ENCODE results near the gene METTL25B. TPM values are rescaled to one million over a fixed set of nuclear protein-coding genes. Genes with fewer than 3 reads are reported as not detected.

METTL25B gene
- total RNA-seq, 4 donors from 2014 or later, result 12.9 to 28.0 (median 17.6) TPM

- peaks cover 0 to 2% (median 0%) of the 10 kb centered on the region in 3 donors for H3K27me3 ChIP-seq
- H3K27ac ChIP-seq, result no peak overlapping the region
- ATAC-seq (no peak), DNase-seq (no peak)
- H3K36me3 ChIP-seq, result no peaks in the 10 kb centered on the region
- H3K9me3 ChIP-seq, result no peaks in the 10 kb centered on the region
- in situ Hi-C loops (cut with MboI; ENCODE audit: low sequenced_read_pairs in 4 of 4), result loop anchor here in 2 of 4 donors (25.0 kb wide), 2 partner anchors 170 to 195 kb away; partner anchors contain the start of genes INSRR (in 1 of the 2), NTRK1 (in 1 of the 2) and PEAR1 (in 1 of the 2)
- H3K4me1 ChIP-seq, result peaks cover 9 to 13% of the 10 kb centered on the region in 2 donors
- no peak overlapping the region for H3K4me3 ChIP-seq
- TF ChIP-seq CTCF (IDR thresholded peaks at IDR 0.05 in 4 of 5, conservative IDR thresholded peaks at IDR 0.05 in 1 of 5) (no peak), POLR2A (IDR thresholded peaks at IDR 0.05) (no peak)
- intact Hi-C loops (cut with DNase I; ENCODE audit: low total_unique reads), result no loop called here
These were observed 35.8 kb upstream of the METTL25B start for GRCh38 chr1:156692441-156692924.

GRCh38 chr1:156692925-156693847 is 35.1 kb upstream of the METTL25B start:
- in situ Hi-C loops (cut with MboI; ENCODE audit: low sequenced_read_pairs in 4 of 4) (loop anchor here in 2 of 4 donors (25.0 kb wide), 2 partner anchors 169 to 194 kb away; partner anchors contain the start of genes INSRR (in 1 of the 2), NTRK1 (in 1 of the 2) and PEAR1 (in 1 of the 2)), intact Hi-C loops (cut with DNase I; ENCODE audit: low total_unique reads) (no loop called here)
- DNase-seq (no peak), ATAC-seq (no peak)
- Histone ChIP-seq H3K9me3 (no peaks in the 10 kb centered on the region), H3K4me3 (no peak overlapping the region), H3K27ac (no peak overlapping the region), H3K4me1 (peaks cover 9 to 13% of the 10 kb centered on the region in 2 donors), H3K36me3 (no peaks in the 10 kb centered on the region), H3K27me3 (peaks cover 0 to 2% (median 0%) of the 10 kb centered on the region in 3 donors)
- TF ChIP-seq POLR2A (IDR thresholded peaks at IDR 0.05), result no peak
- TF ChIP-seq CTCF (IDR thresholded peaks at IDR 0.05 in 4 of 5, conservative IDR thresholded peaks at IDR 0.05 in 1 of 5), result no peak

DNA sequence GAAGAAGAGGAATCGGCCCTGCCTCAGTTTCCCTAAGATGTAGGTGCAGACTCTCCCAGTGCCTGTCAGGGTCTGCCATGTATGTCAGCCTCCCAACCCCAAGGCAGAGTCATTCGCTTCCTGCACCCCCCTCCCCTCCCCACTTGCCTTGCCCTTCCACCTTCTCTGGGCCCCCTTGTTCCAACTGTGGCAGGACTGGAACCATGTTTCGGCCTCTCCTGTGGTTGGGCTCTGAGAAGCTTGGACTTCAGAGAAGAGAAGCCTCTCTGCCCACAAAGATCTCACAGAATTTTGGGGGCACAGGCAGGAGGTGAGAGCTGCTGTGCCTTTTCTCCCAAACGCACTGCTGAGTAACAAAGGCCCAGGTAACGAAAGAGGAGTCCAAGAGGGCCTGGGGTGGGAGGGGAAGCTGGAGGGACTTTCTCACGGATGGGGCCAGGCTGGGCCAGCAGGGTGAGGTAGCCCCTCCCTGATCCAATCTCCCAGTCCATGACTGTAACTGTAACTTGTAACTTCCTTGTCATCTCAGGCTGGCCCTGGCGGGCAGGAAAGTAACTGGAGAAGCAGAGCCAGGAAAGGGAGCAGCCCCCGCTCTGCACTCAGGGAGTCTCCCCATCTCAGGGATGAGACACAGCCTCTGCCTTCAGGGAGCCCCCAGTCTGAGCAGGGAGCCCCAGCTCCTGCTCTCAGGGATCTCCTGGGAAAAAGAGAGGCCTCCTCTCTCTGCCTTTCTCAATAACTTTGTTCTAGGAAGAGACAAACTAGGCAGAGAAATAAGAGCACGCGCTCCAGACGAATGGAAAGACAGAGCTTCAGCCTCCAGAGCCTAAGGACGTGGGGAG is 34.2 kb upstream of the METTL25B start:
- Histone ChIP-seq H3K27me3 (peaks cover 0 to 2% (median 0%) of the 10 kb centered on the region in 3 donors), H3K4me1 (peaks cover 5 to 13% of the 10 kb centered on the region in 2 donors), H3K36me3 (no peaks in the 10 kb centered on the region), H3K27ac (no peak overlapping the region), H3K9me3 (no peaks in the 10 kb centered on the region), H3K4me3 (no peak overlapping the region)
- TF ChIP-seq CTCF (IDR thresholded peaks at IDR 0.05 in 4 of 5, conservative IDR thresholded peaks at IDR 0.05 in 1 of 5) (no peak), POLR2A (IDR thresholded peaks at IDR 0.05) (no peak)
- intact Hi-C loops (cut with DNase I; ENCODE audit: low total_unique reads), result no loop called here
- ATAC-seq (no peak), DNase-seq (no peak)
- in situ Hi-C loops (cut with MboI; ENCODE audit: low sequenced_read_pairs in 4 of 4), result loop anchor here in 2 of 4 donors (25.0 kb wide), 2 partner anchors 168 to 193 kb away; partner anchors contain the start of genes INSRR (in 1 of the 2), NTRK1 (in 1 of the 2) and PEAR1 (in 1 of the 2)

GRCh38 chr1:156694690-156694962 is 33.6 kb upstream of the METTL25B start:
- in situ Hi-C loops (cut with MboI; ENCODE audit: low sequenced_read_pairs in 4 of 4) (loop anchor here in 2 of 4 donors (25.0 kb wide), 2 partner anchors 168 to 193 kb away; partner anchors contain the start of genes INSRR (in 1 of the 2), NTRK1 (in 1 of the 2) and PEAR1 (in 1 of the 2)), intact Hi-C loops (cut with DNase I; ENCODE audit: low total_unique reads) (no loop called here)
- H3K36me3 ChIP-seq, result no peaks in the 10 kb centered on the region
- TF ChIP-seq POLR2A (IDR thresholded peaks at IDR 0.05), result no peak
- peaks cover 0 to 8% of the 10 kb centered on the region in 2 donors for H3K4me1 ChIP-seq
- DNase-seq (no peak), ATAC-seq (no peak)
- H3K4me3 ChIP-seq, result no peak overlapping the region
- H3K9me3 ChIP-seq, result no peaks in the 10 kb centered on the region
- no peak overlapping the region for H3K27ac ChIP-seq
- peaks cover 0 to 2% (median 0%) of the 10 kb centered on the region in 3 donors for H3K27me3 ChIP-seq
